ENCODE measurements around the gene RIOK2.

RIOK2 gene

GRCh38 chr5:97120195-97120594, 62.9 kb downstream of the RIOK2 start:
- no peak for TF ChIP-seq PATZ1 (CRISPR knock-in tag; IDR thresholded peaks at IDR 0.05; ENCODE audit: borderline replicate concordance)
- TF ChIP-seq ISL1 (CRISPR knock-in tag; IDR thresholded peaks at IDR 0.05) = no peak
- TF ChIP-seq TSHZ2 (CRISPR knock-in tag; IDR thresholded peaks at IDR 0.05) = no peak
- TF ChIP-seq BACH2 (CRISPR knock-in tag; IDR thresholded peaks at IDR 0.05; ENCODE audit: borderline replicate concordance) = no peak
- no peak for TF ChIP-seq CREB5 (CRISPR knock-in tag; IDR thresholded peaks at IDR 0.05; ENCODE audit: low read depth)
- no peak for TF ChIP-seq ZFP3 (CRISPR knock-in tag; IDR thresholded peaks at IDR 0.05)
- TF ChIP-seq PPARA (CRISPR knock-in tag; IDR thresholded peaks at IDR 0.05; ENCODE audit: borderline replicate concordance) = no peak
- TF ChIP-seq ZFP30 (CRISPR knock-in tag; IDR thresholded peaks at IDR 0.05) = no peak
- no peak for TF ChIP-seq ZNF70 (CRISPR knock-in tag; IDR thresholded peaks at IDR 0.05)
- TF ChIP-seq CSDC2 (CRISPR knock-in tag; IDR thresholded peaks at IDR 0.05) = no peak
- TF ChIP-seq GLIS3 (CRISPR knock-in tag; IDR thresholded peaks at IDR 0.05) = no peak
- TF ChIP-seq ZNF8 (CRISPR knock-in tag; IDR thresholded peaks at IDR 0.05) = no peak
- TF ChIP-seq SNAI2 (CRISPR knock-in tag; IDR thresholded peaks at IDR 0.05) = no peak
- no peak for TF ChIP-seq CSRNP3 (CRISPR knock-in tag; IDR thresholded peaks at IDR 0.05)
- TF ChIP-seq TCF4 (CRISPR knock-in tag; IDR thresholded peaks at IDR 0.05; ENCODE audit: borderline replicate concordance) = no peak
- TF ChIP-seq TOX (CRISPR knock-in tag; IDR thresholded peaks at IDR 0.05; ENCODE audit: borderline replicate concordance) = no peak
- no peak for TF ChIP-seq OSR1 (CRISPR knock-in tag; IDR thresholded peaks at IDR 0.05)
- TF ChIP-seq RARB (CRISPR knock-in tag; IDR thresholded peaks at IDR 0.05) = no peak
- TF ChIP-seq ESRRG (CRISPR knock-in tag; IDR thresholded peaks at IDR 0.05) = no peak
- no peak for TF ChIP-seq ARNTL (CRISPR knock-in tag; IDR thresholded peaks at IDR 0.05; ENCODE audit: borderline replicate concordance, low read depth)
- no peak for ATAC-seq

DNA sequence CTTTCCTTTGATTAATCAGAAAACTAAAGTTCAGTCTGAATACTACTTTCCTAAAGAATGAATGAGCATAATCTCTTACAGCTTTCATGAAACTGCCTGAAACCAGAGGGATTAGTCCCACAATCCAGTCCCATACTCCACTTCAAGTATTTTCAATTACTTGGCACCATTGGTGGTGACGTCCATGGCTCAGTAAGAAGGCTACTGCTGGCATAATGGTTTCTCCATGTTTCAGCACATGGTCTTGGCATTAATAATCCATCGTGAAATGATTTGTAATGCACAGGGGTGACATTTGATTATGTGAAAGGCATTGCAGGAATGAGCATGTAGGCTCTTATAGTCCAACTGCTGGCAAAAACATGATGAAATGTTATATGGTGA, 64.0 kb downstream of the RIOK2 start:
- no peak for TF ChIP-seq ZNF565 (CRISPR knock-in tag; conservative IDR thresholded peaks at IDR 0.05; ENCODE audit: low read depth)
- TF ChIP-seq RARB (CRISPR knock-in tag; IDR thresholded peaks at IDR 0.05) = no peak
- no peak for TF ChIP-seq TOX (CRISPR knock-in tag; IDR thresholded peaks at IDR 0.05; ENCODE audit: borderline replicate concordance)
- no peak for TF ChIP-seq BACH2 (CRISPR knock-in tag; IDR thresholded peaks at IDR 0.05; ENCODE audit: borderline replicate concordance)
- TF ChIP-seq SNAI2 (CRISPR knock-in tag; IDR thresholded peaks at IDR 0.05) = no peak
- TF ChIP-seq PATZ1 (CRISPR knock-in tag; IDR thresholded peaks at IDR 0.05; ENCODE audit: borderline replicate concordance) = no peak
- no peak for TF ChIP-seq ZNF70 (CRISPR knock-in tag; IDR thresholded peaks at IDR 0.05)
- no peak for ATAC-seq
